ENCODE data around the gene OR6J1.

DNA sequence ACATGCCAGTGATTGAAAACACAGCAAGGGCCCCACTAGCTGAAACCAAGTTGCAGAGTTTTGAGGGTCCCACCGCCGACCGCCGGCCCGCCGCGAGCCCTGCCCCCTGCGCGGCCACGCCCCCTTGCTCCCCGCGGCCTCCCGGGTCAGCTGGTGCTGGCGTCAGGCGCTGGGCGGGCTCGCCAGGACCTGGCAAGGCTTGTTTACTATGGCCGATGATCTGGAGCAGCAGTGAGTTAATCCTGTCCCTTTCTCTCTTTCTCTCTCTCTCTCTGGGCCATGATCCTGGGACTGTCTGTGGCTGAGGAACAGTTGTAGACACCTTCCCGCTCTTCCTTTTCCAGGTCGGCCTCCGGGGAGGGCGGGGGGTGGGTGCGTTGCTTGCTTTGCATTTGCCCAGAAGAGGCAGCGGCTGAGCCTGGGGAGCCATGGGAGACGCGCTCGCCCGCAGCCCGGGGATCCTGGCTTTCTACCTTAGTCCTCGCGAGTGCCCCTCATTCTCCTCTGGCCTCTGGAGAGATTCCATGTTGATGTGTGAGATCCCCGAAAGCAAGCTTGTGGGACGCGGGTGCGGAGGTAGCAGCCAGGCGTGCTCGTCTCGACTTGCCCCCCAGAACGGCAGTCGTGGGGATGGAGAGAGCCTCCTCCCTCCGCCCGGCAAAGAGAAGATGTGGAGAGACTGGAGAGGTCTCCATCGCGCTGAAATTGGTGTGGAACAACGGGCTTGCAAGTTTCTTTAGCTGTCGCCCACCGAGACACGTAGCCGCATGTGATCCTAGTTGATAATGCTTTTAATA is 45.9 kb downstream of the OR6J1 start, which contains the start of gene ABHD4:
- no peak for TF ChIP-seq CBX2 (IDR thresholded peaks at IDR 0.05; ENCODE audit: insufficient read depth, low read length, poor library complexity, severe bottlenecking)
- no peak for TF ChIP-seq POLR2AphosphoS2 (IDR thresholded peaks at IDR 0.05; ENCODE audit: low read length)
- TF ChIP-seq, protein P1, sequence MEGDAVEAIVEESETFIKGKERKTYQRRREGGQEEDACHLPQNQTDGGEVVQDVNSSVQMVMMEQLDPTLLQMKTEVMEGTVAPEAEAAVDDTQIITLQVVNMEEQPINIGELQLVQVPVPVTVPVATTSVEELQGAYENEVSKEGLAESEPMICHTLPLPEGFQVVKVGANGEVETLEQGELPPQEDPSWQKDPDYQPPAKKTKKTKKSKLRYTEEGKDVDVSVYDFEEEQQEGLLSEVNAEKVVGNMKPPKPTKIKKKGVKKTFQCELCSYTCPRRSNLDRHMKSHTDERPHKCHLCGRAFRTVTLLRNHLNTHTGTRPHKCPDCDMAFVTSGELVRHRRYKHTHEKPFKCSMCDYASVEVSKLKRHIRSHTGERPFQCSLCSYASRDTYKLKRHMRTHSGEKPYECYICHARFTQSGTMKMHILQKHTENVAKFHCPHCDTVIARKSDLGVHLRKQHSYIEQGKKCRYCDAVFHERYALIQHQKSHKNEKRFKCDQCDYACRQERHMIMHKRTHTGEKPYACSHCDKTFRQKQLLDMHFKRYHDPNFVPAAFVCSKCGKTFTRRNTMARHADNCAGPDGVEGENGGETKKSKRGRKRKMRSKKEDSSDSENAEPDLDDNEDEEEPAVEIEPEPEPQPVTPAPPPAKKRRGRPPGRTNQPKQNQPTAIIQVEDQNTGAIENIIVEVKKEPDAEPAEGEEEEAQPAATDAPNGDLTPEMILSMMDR (IDR thresholded peaks at IDR 0.05 in 2 of 3, conservative IDR thresholded peaks at IDR 0.05 in 1 of 3; ENCODE audit: insufficient read depth in 2 of 3, low read depth in 1 of 3, low read length in 3 of 3), result no peak
- TF ChIP-seq ZKSCAN1 (IDR thresholded peaks at IDR 0.05; ENCODE audit: low read depth, low read length), result no peak
- TF ChIP-seq SAFB (IDR thresholded peaks at IDR 0.05; ENCODE audit: borderline replicate concordance, low read depth, low read length), result no peak
- 0 out of 2 replicates have a peak, but pooled peaks have one; percentile 9 for TF ChIP-seq ZNF263 (CRISPR knock-in tag; IDR thresholded peaks at IDR 0.05; ENCODE audit: borderline replicate concordance)
